Measurements from ENCODE around the gene VRK1.
"Not testable (repeated sequence)": the region's sequence is repeated elsewhere in the genome, so short reads cannot be mapped to it uniquely, and the experiment has no call there.

The VRK1 gene

DNA sequence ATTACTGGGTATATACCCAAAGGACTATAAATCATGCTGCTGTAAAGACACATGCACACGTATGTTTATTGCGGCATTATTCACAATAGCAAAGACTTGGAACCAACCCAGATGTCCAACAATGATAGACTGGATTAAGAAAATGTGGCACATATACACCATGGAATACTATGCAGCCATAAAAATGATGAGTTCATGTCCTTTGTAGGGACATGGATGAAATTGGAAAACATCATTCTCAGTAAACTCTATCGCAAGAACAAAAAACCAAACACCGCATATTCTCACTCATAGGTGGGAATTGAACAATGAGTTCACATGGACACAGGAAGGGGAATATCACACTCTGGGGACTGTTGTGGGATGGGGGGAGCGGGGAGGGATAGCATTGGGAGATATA is 86.8 kb downstream of the VRK1 start:
- not testable (repeated sequence) for DNase-seq (ENCODE audit: low spot score)

GRCh38 chr14:96888158-96888557 is 91.0 kb downstream of the VRK1 start:
- DNase-seq (ENCODE audit: low spot score): no peak

DNA sequence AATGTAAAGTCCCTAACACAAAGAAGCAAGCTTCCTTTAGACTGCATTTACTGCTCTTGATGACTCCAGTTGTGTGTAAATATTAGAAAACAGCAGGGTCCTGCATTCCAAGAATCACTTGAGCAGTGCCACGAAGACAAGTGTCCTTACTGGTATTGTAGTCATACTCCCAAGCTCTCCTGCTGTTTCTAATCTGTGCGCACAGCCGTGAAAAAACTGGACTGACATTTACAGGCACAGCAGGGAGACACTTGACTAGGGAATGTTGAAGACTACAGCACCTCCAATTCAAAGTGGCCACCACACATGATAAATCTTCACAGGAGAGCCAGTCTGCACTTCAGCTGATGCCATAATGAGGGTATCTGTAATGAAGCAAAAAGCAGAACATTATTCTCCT is 91.4 kb downstream of the VRK1 start:
- DNase-seq (ENCODE audit: low spot score): no peak

- DNase-seq (ENCODE audit: low spot score): no peak
These were observed 91.9 kb downstream of the VRK1 start for GRCh38 chr14:96889091-96889490.

DNA sequence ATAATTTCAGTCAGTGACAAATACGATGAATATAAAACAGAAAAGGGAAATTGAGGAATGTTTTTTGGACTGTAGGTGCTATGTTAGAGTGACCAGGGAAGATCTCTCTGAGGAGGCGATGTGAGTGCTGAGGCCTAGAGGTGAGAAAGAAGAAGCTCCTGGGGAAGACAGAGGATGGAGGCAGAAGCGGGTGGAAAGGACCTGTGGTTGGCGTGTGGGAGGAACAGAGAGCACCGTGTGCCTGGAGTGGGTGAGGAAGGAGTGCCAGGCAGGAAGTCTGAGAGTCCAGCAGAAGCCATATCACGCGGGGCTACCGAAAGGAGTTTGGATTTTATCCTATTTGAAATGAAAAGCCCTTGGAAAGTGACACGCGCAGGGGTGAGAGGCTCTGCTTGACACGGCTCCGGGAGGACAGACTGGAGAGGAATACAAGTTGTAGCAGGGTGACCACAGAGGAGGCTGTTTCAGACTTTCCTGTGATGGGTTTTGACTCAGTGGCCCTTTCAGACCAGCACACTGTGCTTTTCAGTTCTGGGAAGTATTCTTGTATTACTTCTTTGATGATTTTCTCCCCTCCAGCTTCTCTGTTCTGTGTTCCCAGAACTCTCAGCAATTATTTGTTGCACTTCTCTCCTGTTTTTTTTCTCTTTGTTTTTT is 96.9 kb downstream of the VRK1 start:
- DNase-seq (ENCODE audit: low spot score): no peak

DNA sequence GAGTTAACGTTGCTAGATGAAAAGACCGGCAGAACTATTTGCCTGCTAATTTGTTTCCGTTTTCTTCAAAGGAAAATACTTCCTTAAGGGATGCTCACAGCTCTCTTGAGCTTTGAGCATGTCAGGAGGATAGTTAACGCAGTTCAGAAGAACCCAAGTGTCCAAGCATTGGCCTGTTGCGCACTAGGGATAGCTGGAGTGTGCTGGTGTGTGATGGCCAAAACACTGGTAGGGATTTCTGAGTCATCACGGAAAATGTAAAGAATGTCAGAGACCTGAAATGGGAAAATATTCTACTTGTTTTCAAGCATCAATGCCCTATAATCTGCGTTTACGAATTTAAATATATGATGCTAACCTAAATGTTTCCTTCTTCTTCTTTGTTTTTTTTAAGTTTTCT is 97.8 kb downstream of the VRK1 start:
- no peak for DNase-seq (ENCODE audit: low spot score)

GRCh38 chr14:96895658-96896271 is 98.6 kb downstream of the VRK1 start:
- no peak for DNase-seq (ENCODE audit: low spot score)

- DNase-seq (ENCODE audit: low spot score): no peak
These were observed 100.0 kb downstream of the VRK1 start for GRCh38 chr14:96897184-96897583.

- DNase-seq (ENCODE audit: low spot score): no peak
These were observed 104.0 kb downstream of the VRK1 start for GRCh38 chr14:96901227-96901626.

- DNase-seq (ENCODE audit: low spot score): no peak
These were observed 104.8 kb downstream of the VRK1 start for GRCh38 chr14:96902004-96902403.

DNA sequence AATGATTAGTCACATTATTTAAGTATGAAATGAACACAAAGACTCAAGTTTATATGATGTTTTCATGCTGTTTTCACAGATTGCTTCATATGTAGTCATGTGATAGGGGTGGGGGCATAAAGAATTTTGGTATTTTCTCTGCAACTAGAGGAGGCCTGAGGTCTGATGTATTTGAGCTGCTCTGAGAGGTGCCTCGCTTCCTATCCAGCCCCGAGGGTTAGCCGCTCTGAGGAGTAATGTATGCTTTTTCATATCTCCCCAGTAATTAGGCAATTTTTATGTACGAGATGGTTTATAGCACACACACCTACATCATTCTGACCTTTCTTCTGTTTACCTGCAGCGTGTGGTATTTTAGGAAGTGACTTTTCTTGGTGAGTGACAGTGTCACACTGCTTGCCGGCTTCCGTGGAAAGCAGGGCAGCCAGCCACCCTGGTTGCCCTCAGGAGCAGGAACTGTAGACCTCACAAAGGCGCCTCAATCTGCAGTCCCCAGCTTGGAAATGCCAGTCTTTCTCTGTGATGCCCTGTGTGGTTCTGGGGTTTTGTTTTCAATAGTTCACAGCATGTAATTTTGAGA is 106.4 kb downstream of the VRK1 start:
- DNase-seq (ENCODE audit: low spot score): no peak

DNA sequence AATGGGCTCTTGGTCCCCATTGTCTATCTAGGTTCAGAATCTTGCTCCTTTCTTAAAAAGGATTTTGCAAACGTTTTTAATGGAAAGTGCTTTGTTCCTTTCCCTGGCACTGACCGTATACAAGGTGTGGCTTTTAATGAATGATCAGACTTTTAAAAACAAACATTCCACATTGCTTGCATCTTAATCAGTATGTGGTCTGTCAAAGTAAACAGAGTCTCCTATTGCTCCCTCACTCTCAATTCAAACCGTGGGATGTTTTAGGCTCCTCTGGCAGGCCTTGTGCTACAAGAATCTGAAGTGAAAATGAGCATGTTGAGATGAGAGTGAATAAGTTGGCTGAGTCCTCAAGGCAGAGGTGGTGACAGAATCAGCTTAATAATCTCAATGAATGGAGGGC is 107.0 kb downstream of the VRK1 start:
- DNase-seq (ENCODE audit: low spot score): no peak

GRCh38 chr14:96905065-96905464 is 107.9 kb downstream of the VRK1 start:
- DNase-seq (ENCODE audit: low spot score): no peak

- DNase-seq (ENCODE audit: low spot score): no peak
These were observed 108.6 kb downstream of the VRK1 start for GRCh38 chr14:96905825-96906224.

- no peak for DNase-seq (ENCODE audit: low spot score)
These were observed 109.3 kb downstream of the VRK1 start for GRCh38 chr14:96906434-96906833.

DNA sequence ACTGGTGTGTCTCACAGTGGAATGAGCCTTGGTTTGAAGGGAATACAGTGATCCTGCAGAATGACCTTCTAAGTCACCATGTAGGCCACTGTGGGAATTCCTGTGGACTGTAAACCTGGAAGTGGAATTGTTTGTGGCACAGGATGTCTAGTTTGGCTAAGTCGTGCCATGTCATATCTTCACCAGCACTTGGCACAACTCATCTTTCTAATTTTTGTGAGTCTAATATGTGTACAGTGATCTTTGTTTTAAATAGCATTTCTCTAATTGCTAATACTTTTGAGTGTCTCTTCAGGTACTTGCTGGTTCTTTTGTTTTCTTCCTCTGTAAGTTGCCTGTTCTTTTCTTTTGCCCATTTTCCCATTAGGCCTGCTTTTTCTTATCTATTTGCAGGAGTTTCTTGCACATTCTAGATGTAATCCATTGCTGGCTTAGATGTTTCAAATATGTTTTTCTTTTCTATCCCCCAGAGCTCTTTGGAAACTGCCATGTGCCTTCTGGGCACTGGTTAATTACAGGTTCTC is 112.7 kb downstream of the VRK1 start:
- DNase-seq (ENCODE audit: low spot score): no peak

DNA sequence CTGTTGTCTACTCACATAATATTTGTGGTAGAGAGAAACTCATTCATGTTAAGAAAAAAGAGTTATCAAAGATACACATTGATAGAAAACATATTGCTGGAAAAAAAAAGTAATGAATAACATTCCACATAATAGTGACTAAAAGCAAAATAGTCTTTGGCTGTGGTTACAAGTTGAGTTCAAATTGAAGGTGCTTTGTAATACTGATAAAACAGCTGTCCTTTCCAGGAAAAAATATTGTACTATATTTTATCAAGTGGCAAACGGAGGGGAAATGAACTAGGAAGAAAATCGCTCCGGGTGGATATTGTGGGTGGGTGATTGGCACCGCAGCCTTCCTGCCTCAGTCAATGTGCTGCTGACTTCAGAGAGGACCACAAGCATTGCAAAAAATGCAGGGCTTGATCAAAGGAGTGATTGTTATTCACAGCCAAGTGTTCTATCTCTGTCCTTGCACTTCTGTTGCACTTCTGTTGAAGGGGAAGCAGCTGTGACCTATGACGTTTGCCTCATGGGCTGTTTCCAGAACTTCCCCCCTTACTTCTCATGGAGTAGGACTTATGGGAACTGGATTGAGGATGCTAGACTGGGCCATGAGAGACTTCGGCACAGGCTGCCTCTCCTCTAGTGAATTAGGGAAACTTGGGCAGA is 114.4 kb downstream of the VRK1 start:
- no peak for DNase-seq (ENCODE audit: low spot score)

- no peak for DNase-seq (ENCODE audit: low spot score)
These were observed 117.5 kb downstream of the VRK1 start for GRCh38 chr14:96914571-96915128.

DNA sequence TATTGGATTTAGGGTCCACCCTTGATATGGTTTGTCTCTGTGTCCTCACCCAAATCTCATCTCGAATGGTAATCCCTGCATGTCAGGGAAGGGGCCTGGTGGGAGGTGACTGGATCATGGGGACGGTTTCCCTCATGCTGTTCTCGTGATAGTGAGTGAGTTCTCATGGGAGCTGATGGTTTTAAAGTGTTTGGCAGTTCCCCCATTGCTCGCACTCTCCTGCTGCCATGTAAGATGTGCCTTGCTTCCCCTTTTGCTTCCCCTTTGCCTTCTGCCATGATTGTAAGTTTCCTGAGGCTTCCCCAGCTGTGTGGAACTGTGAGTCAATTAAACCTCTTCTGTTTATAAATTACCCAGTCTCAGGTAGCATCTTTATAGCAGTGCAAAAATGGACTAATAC is 118.3 kb downstream of the VRK1 start:
- DNase-seq (ENCODE audit: low spot score): no peak

- no peak for DNase-seq (ENCODE audit: low spot score)
These were observed 119.6 kb downstream of the VRK1 start for GRCh38 chr14:96916751-96917150.

- peak; percentile 60 for DNase-seq (ENCODE audit: low spot score)
These were observed 120.3 kb downstream of the VRK1 start for GRCh38 chr14:96917442-96917963.

GRCh38 chr14:96920023-96920422 is 122.8 kb downstream of the VRK1 start:
- DNase-seq (ENCODE audit: low spot score): no peak

Data from hematopoietic multipotent progenitor cell treated with erythropoietin and hydrocortisone succinate and interleukin-3 and kit ligand, for 15 days (in vitro differentiated cells).